HFFc6 (cell line): ENCODE results near the gene SLC35B2. TPM values are rescaled to one million over a fixed set of nuclear protein-coding genes. Genes with fewer than 3 reads are reported as not detected.

Experiments used
- DNase-seq: peaks from one replicate; pipeline ENCODE4 v3.0.0-alpha.2; 2018
- H3K27ac Mint-ChIP-seq: 2 replicates; pipeline ENCODE4 v1.8.0; 2020; ENCODE audit warnings: mild to moderate bottlenecking, mixed read lengths
- H3K27me3 Mint-ChIP-seq: 2 replicates; pipeline ENCODE4 v1.8.0; 2021; ENCODE audit warnings: mild to moderate bottlenecking, moderate library complexity, mixed read lengths; ENCODE audit not compliant: insufficient read depth
- H3K36me3 Mint-ChIP-seq: 2 replicates; pipeline ENCODE4 v1.8.0; 2021; ENCODE audit warnings: low read depth, mixed read lengths
- H3K4me1 Mint-ChIP-seq: 2 replicates; pipeline ENCODE4 v1.8.0; 2020; ENCODE audit warnings: low read depth, mixed read lengths
- H3K4me3 Mint-ChIP-seq: 2 replicates; pipeline ENCODE4 v1.8.0; 2020; ENCODE audit warnings: mild to moderate bottlenecking, moderate library complexity, mixed read lengths
- H3K9me3 Mint-ChIP-seq: 2 replicates; pipeline ENCODE4 v1.8.0; 2020; ENCODE audit warnings: mild to moderate bottlenecking, mixed read lengths
- CTCF ChIP-seq: fragments of 200-600 bp; sonication (generic); IDR thresholded peaks from 2 replicates; pipeline ENCODE4 v1.5.0; 2021; ENCODE audit warnings: antibody characterized with exemption, mild to moderate bottlenecking
- total RNA-seq, 6 experiments: library from RNA; stranded (reverse); fragmentation: NEBNext Ultra II Directional; extraction: Animal tissue kit (Norgen Biotek cat#: 25700); gene quantifications; 2 replicates in 1 of 6; 3 replicates in 5 of 6; pipeline ENCODE4 v1.2.3, GENCODE V29; 2021

Gene SLC35B2
- total RNA-seq, 6 experiments from 2014 or later, result 108 to 132 (median 120) TPM

- Mint-ChIP-seq H3K4me3 (peak overlapping the region; percentile 93), H3K4me1 (peaks cover 79% of the 10 kb centered on the region), H3K27ac (peak overlapping the region; percentile 81), H3K27me3 (peaks cover 35% of the 10 kb centered on the region), H3K9me3 (no peaks in the 10 kb centered on the region), H3K36me3 (peaks cover 69% of the 10 kb centered on the region)
- no peak for TF ChIP-seq CTCF
- no peak for DNase-seq
These were observed 2.9 kb downstream of the SLC35B2 start for GRCh38 chr6:44254191-44255104.

- Mint-ChIP-seq H3K9me3 (no peaks in the 10 kb centered on the region), H3K27ac (peak overlapping the region; percentile 51), H3K27me3 (peaks cover 35% of the 10 kb centered on the region), H3K4me1 (peaks cover 88% of the 10 kb centered on the region), H3K4me3 (peak overlapping the region; percentile 27), H3K36me3 (peaks cover 78% of the 10 kb centered on the region)
- DNase-seq, result peak; percentile 52
- peak; percentile 79 for TF ChIP-seq CTCF
These were observed 3.8 kb downstream of the SLC35B2 start for GRCh38 chr6:44253307-44254101.

- no peak for TF ChIP-seq CTCF
- peaks cover 84% of the 10 kb centered on the region for H3K4me1 Mint-ChIP-seq
- no peak for DNase-seq
- peaks cover 11% of the 10 kb centered on the region for H3K9me3 Mint-ChIP-seq
- H3K36me3 Mint-ChIP-seq, result peaks cover 95% of the 10 kb centered on the region
- no peak overlapping the region; the same call in 1 of the 2 replicates for H3K4me3 Mint-ChIP-seq
- H3K27ac Mint-ChIP-seq, result peak overlapping the region; percentile 98
- H3K27me3 Mint-ChIP-seq, result peaks cover 33% of the 10 kb centered on the region
These were observed 5.5 kb downstream of the SLC35B2 start for GRCh38 chr6:44251576-44252524.

- H3K27me3 Mint-ChIP-seq, result peaks cover 25% of the 10 kb centered on the region
- peak overlapping the region; percentile 98 for H3K27ac Mint-ChIP-seq
- peaks cover 75% of the 10 kb centered on the region for H3K4me1 Mint-ChIP-seq
- H3K4me3 Mint-ChIP-seq, result peak overlapping the region; percentile 98; the same call in 1 of the 2 replicates
- H3K36me3 Mint-ChIP-seq, result peaks cover 89% of the 10 kb centered on the region
- DNase-seq, result no peak
- peaks cover 12% of the 10 kb centered on the region for H3K9me3 Mint-ChIP-seq
- TF ChIP-seq CTCF, result no peak
These were observed 6.6 kb downstream of the SLC35B2 start for GRCh38 chr6:44250718-44251123.
